Pons (tissue), 1 donor: ENCODE results near the gene PSMD12.

ENCODE experiments used
- DNase-seq: peaks from one replicate; pipeline ENCODE4 v3.0.0-alpha.2; 2016; ENCODE audit warnings: low spot score

PSMD12 gene

DNA sequence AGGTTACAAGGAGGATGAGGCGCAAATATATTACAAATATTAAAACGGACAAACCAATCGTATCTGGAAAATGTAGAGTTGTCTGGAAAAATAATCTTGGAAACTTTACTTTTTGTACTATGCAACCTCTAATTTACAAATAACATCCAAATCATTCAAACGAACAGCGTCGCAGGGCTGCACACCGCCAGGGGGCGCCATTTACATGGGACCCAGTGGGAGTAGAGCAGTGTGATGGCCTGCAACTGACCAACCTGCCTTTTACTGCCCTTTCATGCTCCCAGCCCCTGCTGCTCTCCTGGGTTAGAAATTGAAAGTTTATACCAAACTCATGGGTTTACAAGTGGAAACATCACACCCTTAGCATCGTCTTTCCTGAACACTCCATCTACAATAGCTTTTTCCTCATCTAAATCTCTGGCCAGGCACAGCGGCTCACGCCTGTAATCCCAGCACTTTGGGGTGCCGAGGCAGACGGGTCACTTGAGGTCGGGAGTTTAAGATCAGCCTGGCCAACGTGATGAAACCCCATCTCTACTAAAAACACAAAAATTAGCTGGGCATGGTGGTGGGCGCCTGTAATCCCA is 20.7 kb upstream of the PSMD12 start:
- DNase-seq, result no peak

- no peak for DNase-seq
Observed at GRCh38 chr17:67385122-67385988, 19.0 kb upstream of the PSMD12 start.

DNA sequence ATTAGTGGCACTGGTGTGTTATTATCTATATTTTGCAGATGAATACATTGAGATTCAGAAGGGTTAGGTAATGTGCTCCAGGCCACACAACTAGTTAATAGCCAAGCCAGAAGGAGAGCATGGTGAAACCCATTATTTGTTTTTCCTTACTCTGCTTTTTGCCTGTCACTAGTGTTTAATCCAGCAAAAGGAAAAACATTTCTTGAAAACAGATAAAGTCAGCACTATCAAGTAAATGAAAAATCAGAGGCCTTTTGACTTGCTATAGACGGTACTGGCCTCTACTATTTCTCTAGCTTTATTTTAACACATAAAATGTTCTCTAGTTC is 15.5 kb upstream of the PSMD12 start:
- DNase-seq, result no peak

DNA sequence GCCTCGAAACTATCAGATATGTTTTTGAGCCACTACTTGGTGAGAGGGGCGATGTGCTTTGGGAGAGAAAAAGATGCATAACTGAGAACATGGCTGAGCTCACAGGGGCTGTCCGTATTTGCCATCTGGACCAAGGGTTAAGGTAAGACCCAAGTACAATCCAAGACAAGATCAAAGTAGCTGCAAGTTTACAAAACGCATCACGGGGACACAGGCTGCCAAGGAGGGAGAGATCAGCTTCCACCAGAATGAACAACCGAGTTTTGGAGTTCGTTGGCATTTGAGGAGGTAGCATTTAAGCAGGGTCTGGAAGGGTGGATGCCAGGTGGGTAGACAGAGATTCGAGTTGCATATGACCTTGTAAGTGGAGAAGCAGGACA is 12.9 kb upstream of the PSMD12 start:
- DNase-seq, result no peak

DNA sequence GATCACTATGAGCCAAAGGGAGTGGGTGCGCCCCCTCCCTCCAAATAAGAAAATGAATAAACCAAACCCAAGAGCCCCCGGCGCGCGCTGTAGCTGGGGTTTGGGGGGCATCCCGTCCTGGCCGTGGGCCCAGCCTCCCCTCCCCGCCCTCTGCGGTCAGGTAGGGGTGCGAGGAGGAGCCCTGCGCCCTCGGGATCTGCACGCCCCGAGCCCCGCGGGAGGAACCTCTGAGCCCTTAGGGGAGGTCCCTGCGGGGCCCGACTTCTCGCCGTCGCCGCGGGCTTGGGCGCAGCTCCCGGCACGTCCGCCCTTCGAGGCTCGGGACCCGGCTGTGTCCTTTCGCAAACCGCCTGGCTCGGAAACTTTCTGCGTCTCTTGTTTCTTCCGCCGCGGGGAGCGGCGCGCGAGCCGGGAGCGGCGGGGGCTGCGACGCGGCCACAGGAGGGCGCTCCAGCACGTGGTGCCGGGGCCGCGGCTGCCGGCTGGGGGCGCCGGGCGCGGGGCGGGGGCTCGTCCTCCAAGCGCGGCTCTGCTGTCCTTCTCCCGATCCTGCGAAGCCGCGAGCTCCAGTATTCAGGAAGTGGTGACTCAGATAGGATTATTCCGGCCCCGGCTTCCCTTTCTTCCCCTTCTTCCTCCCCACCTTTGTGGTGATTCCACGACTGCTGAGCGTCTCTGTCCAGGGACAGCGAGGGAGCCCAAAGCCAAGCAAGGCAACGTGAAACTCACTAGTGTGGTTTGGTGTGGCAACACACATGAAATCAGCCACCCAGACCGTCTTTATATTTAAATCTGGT is 12.3 kb upstream of the PSMD12 start:
- DNase-seq, result peak; percentile 32

DNA sequence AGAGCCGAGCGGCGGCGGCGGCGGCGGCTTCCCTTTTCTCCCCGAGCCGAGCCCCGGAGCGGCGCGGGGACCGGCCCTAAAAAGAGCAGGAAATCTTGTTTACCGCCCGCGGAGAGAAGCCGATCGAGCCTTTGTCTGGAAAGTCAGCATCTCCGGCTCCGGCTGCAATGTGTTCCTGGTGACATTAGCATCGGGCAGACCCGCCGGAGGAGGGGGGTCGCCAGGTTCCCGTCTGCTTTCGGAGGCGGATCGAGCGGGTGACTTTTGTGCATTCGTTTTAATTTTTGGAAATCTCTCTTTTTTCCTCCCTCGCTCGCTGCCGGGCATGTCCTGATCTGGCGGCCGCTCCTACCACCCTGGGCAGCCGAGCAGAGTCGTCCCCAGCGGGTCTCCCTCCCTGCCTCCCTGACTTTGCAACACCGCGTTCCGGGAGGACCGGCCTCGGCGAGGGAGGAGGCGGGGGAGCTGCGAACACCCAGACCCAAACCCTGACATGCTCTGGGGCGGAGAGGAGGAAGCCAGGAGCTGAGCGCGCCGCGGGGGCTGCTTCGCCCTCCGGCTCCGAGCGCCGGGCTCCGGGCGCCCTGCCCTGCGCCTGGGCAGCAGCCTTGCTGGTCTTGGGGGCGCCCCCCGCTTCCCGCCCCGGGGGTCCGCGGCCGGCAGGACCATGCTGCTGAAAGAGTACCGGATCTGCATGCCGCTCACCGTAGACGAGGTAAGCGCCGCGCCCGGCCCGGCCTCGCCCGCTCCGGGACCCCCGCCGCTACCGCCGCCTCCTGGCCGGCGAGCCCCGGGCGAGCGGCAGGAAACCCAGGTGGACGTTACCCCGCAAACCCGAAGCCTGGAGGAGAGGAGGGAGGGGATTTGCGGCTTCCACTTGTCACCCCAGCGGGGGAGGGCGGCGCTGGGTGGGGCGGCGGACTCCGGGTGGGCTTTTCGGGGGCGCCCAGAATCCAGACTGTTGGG is 11.4 kb upstream of the PSMD12 start:
- DNase-seq, result no peak

DNA sequence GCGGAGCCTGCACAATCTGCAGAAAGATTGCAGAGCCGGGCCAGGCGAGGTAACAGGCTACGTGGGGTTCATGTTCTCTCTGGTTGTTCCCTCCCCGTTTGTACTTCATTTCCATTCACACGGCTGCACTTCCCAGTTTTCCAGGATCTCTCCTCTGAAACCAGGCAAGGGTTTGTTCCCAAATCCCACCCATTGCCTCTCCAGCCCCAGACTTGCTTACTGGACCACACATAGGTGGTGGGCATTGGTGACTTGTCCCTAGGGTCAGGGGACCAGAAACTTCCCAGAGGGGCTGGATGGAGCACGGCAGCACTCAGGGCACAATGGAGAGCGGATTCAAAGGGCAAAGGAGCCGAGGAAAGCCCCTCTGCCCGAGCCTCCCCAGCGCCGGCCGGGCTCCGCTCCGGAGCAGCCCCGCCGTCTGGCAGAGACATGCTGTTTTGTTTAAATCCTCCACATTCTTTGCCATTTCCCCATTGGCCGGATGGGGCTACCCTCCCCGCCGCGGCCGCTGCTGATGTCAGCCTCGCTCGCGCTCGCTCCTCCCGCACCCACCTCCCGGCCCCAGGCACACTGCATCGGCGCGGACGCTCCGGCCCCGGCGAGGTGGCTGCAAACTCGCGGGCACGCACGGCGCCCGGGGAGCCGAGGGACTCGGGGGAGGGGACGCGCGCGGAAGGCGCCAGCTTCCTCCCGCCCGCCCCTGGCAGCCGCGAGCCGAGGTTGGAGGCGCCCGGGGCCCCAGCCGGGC is 10.5 kb upstream of the PSMD12 start, which contains the start of gene PITPNC1:
Gene PITPNC1 (plus strand): TSS at position 545 of the 751 bp plus-strand sequence.
- peak; percentile 77 for DNase-seq

- DNase-seq, result no peak
Observed at GRCh38 chr17:67376415-67376736, 10.0 kb upstream of the PSMD12 start.

- no peak for DNase-seq
Observed at GRCh38 chr17:67375716-67376115, 9.3 kb upstream of the PSMD12 start.

- no peak for DNase-seq
Observed at GRCh38 chr17:67375054-67375427, 8.7 kb upstream of the PSMD12 start.

DNA sequence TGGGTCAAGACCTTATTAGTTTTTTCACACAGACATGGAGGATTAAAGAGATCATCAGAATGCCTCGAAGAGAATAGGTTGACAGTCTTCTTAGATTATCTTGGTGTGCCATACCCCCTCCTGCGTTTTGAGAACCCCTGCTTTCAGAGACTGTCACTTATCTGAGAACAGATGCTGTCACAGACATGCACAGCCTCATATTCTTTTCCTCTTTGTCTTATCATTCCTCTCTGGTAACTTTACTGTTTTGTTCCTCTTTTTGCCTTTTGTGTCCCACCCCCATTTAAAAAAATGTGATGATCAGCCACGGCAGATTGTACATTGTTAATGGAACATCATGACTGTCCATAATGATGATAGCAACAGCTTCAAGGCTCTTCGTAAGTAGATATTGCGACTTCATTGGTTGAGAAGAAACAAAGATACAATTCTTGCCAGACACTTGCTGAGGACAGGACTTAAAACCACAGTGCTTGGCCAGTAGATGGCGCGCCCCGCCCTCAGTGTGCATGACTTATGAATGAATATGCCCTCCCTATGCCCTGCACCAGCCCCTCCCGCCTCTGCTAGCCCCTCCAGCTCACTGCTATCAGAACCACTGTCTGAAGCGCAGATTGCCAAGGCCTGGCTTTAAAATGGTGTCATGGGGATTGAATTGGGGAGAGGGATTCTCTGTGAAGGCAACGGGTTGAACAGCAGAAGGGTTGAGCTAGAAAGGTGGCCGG is 8.1 kb upstream of the PSMD12 start:
- DNase-seq, result peak; percentile 80

DNA sequence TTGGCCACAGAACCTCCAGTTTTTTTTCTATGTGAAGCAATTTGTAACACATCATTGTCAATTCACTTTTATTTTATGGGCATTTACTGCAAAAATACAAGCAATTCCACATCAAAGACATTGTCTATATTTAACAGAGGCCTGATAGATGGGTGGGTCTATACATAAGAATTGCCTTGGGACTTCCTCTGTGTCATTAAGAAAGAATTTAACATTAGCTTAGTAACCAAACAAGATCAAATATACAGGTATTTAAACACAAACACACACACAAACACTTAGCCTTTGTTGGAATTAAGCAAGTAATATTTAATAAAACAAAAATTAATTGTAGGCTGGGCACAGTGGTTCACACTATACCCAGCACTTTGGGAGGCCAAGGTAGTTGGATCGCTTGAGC is 6.4 kb upstream of the PSMD12 start:
- no peak for DNase-seq

DNA sequence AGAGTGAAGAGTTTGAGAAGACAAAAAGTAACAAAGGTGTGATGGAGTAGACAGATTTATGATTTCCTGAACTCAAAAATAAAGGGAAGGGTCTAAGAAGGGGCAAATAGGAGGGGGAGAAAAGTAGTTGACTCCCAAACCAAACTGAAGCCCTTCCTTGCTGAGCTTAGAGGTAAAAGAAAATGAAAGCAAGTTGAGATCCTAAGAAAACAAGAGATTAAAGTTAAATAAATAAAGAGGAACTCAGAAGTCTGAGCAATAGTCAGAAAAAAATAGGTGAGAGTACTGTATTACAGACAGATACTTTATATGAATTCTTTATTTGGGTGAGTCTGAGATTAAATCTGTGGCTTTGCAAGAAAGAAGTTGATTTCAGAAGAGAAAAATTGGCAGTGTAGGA is 3.3 kb upstream of the PSMD12 start:
- DNase-seq, result no peak

GRCh38 chr17:67365738-67366192 is 612 bp downstream of the PSMD12 start:
- no peak for DNase-seq

- DNase-seq, result no peak
Observed at GRCh38 chr17:67364847-67365737, 1.3 kb downstream of the PSMD12 start.

DNA sequence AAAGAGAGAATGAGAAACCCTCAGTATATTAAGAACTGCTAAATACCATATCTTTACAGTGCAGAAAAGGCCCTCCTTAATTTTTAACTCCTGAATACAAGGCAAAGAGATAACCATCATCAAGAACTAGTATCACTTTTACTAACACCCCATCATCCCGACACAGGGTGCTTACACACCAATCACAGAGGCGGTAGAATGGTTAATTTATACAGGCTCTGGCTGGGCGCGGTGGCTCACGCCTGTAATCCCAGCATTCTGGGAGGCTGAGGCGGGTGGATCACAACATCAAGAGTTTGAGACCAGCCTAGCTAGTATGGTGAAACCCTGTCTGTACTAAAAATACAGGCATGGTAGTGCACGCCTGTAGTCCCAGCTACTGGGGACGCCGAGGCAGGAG is 4.2 kb downstream of the PSMD12 start:
- no peak for DNase-seq

- DNase-seq, result no peak
Observed at GRCh38 chr17:67360880-67361279, 5.5 kb downstream of the PSMD12 start.

DNA sequence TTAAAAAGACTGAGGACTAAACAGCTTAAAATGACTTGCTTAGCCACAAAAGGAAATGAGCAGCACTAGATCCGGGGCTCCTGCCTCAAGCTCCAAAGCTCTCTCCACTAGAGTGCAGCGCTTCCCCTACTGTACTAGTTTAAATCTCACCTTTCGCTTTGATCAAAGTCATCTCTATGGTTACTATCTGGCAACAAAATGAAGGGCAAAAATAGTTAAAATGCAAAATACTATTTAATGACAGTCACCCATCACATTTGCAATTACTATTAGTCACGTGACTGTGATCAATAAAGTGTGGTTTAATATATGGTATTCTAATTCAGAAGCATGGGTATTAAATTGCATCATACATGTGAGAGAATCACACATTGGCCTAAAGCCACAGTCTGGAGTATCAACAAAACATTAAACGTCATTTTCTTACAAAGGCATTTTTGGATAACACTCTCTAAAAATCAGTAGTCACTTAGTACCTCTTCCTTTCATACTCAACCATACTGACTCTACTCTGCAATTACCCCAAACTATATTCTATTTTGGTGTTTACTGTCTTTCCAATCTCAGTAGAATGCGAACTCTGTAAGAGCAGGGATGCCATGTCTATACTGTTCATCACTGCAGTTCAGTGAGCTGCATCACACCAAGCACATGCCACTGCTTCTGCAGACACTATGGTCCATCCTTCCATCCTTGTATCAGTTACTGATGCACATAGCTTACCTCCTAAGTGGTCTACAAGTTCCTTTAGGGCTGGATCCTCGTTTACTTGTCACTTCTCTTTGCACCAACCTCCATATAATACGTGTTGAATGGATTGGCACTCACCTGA is 6.2 kb downstream of the PSMD12 start:
- DNase-seq, result no peak

GRCh38 chr17:67358612-67359011 is 7.8 kb downstream of the PSMD12 start:
- DNase-seq, result no peak
